GM12873 (cell line): ENCODE measurements around the gene SPTBN1.

Source experiments
- TF ChIP-seq, protein P1 (sequence below): IDR thresholded peaks from 2 replicates; pipeline ENCODE4 v1.5.1; 2012; ENCODE audit warnings: low read depth, mild to moderate bottlenecking, moderate library complexity, low read length, control low read depth; ENCODE audit not compliant: insufficient read depth; ENCODE audit errors: missing control alignments

Gene SPTBN1

DNA sequence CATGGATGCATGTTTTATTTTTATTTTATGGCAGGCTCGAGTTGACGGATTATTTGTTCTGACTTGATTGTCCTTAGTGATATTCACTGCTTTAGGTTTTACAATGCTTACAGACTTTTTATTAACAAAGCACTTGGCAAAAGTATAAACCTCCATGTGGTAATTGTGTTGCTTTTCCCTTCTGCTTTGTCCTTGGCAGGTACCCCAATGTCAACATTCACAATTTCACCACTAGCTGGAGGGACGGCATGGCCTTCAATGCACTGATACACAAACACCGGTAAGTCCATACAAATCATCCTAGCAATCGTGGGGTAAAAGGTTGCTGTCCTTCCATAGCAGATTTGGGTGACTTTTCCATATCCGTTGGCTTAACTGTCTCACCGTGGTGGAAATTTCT is 161.3 kb downstream of the SPTBN1 start:
- TF ChIP-seq, protein P1, sequence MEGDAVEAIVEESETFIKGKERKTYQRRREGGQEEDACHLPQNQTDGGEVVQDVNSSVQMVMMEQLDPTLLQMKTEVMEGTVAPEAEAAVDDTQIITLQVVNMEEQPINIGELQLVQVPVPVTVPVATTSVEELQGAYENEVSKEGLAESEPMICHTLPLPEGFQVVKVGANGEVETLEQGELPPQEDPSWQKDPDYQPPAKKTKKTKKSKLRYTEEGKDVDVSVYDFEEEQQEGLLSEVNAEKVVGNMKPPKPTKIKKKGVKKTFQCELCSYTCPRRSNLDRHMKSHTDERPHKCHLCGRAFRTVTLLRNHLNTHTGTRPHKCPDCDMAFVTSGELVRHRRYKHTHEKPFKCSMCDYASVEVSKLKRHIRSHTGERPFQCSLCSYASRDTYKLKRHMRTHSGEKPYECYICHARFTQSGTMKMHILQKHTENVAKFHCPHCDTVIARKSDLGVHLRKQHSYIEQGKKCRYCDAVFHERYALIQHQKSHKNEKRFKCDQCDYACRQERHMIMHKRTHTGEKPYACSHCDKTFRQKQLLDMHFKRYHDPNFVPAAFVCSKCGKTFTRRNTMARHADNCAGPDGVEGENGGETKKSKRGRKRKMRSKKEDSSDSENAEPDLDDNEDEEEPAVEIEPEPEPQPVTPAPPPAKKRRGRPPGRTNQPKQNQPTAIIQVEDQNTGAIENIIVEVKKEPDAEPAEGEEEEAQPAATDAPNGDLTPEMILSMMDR, result no peak

DNA sequence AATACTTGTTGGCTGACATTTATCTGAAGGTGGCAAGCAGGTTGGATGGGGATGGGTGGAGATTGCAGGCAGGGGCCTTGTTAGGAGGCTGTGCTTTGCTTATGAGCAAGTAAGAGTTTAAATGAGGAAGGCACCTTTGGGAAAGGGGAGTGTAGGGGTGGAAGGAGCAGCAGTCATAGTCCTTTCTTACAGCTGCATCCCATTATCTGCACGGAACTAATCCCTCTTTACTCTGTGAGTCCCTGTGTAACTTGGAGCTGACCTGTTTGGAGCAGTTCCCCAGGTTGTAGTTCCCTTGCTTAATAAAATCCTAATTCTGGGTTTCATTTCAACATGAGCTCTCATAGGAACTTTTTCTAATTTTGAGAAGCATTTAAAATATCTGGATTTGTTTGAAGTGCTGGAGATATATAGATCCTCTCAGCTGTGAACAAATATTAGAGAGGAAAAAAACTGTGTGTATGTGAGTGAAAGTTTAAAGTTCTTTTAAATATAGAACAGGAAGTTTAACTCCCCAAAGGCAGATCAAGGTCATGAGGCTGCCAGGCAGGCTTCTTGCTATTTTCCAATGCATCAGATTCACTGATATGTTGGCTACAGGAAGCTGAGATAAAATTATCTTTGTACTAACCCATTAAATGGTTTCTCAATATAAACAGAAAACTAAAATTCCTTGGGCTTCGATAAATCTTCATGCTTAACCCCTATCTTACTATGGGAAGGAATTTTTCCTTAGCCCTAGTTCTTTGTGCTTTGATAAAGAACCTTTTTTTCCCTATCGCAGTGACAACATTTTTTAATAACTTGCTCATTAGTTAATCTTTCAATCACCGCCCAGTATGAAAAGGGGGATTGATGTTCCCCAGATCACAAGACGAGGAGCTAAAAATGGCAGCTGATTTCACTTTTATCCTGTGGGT is 162.8 kb downstream of the SPTBN1 start:
- TF ChIP-seq, protein P1, result no peak

DNA sequence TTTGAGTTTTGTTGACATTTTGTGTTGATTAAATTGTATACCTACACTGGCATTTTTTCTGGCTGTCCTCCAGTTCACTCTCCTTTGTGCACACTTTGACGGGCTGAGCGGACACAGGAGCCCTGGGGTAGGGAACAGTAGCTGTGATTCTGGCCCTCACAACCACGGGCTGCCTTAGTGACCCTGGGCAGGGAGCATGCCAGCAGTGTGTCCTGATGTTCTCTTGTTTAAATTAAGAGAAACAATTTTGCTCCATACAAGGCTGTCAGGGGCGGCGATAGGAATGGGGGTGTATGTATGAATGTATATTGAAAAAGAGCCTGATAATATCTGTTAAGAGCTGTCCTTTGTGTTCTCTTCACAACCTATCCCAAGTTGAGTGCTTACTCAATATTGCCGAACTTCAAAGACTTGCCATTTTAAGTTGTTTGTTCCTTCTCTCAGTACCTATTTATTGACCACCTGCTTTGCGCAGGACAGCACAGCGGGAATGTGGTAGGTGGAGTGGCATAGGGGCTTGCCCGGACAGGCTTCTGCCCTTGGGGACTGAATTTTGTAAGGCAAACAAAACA is 163.6 kb downstream of the SPTBN1 start:
- TF ChIP-seq, protein P1, result no peak

DNA sequence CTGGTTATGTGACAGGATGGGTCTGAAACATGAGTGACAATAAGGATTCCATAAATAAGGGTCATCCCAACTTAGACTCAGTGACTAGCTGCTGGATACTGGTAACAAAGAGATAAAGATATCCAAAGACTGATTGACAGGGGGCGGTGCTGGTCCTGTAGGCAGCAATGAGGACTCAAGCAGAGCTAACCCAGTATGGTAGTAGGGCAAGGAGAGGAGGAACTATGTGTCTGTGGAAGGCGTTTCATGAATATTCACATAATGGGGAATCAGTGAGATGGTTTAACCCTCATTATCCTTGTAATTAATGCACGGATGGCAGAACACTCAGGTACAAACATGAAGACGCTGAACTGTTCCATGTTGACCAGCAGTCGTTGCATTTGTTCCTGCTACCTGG is 164.8 kb downstream of the SPTBN1 start:
- TF ChIP-seq, protein P1, result no peak

DNA sequence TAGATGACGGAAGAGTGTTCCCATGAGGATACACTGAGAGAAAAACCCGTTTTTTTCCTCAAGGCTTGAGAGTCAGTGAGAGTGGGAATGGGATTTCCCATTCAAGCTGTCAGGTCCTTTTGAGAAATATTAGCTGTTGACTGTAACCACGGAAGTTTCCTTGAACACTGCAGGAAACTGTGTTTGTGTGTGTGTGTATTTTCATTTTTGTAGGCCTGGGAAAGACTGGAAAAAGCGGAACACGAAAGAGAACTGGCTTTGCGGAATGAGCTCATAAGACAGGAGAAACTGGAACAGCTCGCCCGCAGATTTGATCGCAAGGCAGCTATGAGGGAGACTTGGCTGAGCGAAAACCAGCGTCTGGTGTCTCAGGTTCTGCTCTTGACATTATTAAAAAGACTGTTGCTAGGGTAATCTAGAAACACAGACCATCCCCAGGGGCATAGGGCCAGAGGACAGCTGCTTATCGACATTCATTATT is 168.5 kb downstream of the SPTBN1 start:
- TF ChIP-seq, protein P1, result no peak

DNA sequence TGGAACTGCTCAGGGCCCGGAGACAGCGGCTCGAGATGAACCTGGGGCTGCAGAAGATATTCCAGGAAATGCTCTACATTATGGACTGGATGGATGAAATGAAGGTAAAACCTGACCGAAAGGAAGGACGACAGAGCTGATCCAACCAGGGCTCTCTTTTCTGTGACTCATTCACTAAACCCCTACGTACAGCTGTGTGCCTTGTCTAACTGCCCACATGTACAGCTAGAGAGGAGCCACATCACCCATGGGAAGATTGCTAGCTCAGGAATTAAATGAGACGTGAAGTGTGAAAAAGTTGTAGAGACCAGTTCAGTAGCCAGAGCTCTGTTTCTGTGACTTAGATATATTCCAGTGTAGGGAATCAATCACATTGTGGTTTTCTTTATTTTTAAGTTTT is 170.0 kb downstream of the SPTBN1 start:
- TF ChIP-seq, protein P1, result no peak

DNA sequence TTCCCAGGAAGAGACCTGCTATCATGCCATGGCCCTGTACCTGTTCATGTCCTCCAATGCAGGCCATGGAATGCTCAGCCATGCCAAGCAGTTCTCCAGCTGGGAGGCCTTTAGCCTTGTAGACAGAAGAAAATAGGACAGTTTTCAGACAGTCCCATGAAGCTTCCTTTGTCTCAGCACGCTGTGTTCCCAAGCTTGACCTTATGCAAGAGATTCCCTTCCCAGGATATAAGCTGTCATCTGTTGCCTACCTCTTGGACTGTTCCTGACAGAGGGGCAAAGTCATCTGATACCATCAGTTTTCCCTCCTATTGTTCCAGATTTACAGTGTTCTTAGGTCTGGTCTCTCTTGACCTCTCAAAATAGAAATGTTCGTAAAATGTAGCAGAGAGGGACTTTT is 170.8 kb downstream of the SPTBN1 start:
- TF ChIP-seq, protein P1, result no peak
